ENCODE data around the gene CALN1.
"Not testable (repeated sequence)": the region's sequence is repeated elsewhere in the genome, so short reads cannot be mapped to it uniquely, and the experiment has no call there.

Gene CALN1

DNA sequence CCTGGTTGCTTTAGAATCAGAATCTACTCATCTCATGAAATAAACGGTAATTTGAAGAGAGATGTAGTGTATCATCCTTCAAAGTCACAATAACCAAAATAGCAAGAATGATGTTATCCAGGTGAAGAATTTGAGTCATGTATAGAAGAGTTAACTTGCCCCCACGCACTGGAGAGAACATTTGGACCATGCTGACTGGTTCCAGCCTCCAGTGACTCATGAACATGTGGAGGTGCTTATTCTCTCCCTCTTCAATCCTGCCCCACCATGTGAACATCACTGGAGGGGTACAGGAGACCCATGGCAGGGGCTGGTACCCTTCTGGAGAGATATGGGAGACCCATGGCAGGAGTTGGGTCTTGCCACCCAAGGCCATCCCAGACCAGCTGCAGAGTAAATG is 427.8 kb downstream of the CALN1 start:
- no peak for DNase-seq (ENCODE audit: low read depth in 3 of 3)

DNA sequence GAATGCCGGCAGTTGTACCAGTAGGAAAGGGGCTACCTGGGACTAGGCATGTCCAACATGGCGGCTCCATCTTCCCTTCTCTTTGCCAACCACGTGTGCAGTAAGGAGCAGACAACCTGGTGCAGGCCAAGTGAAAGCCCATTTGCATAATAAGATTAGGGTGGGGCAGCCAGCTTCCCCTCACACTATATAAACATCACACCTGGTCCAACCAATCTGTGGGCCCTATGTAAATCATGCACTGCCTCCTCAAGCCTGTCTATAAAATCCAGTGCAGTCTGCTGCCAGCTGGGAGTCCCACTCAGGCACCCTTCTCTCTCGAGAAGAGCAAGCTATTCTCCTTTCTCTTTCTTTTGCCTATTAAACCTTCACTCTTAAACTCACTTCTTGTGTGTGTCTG is 429.3 kb downstream of the CALN1 start:
- DNase-seq (ENCODE audit: low read depth in 3 of 3): no peak

DNA sequence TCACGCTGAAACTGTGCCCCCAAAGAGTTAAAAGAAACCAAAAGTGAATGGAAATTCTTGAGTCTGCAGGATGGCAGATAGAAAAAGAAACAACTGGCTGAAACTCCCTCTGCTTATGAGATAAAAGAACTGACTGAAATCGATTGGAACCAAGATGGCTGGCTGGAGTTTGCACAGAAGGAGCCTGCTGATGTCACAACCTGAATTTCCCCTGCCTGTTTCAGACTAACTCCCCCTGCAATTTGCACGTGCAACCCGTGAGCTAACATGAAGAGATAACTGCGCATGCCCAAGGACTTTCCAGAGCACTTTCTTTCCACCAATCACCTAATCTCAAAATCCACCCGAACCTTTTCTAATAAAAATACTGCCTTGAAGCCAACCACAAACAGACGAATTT is 435.5 kb downstream of the CALN1 start:
- DNase-seq (ENCODE audit: low read depth in 3 of 3): no peak

DNA sequence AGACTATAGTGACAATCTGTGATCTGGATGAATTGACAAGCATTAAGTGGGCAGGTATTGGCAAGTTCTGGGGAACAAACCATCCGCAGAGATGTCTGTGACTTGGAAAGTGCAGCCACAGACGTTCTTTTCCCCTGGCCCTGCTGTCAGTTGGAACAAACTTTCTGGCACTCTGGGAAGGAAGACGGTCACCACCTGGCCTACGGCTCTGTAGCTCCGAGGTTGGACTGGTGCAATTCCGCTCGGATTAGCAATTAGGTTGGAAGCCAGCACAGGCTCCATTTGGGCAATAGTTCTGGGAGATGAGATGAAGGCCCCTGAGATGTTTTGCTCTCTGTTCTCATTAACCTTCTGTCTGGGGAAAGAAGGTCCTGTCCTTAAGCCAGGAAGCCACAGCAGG is 437.5 kb downstream of the CALN1 start:
- DNase-seq (ENCODE audit: low read depth in 3 of 3): no peak

DNA sequence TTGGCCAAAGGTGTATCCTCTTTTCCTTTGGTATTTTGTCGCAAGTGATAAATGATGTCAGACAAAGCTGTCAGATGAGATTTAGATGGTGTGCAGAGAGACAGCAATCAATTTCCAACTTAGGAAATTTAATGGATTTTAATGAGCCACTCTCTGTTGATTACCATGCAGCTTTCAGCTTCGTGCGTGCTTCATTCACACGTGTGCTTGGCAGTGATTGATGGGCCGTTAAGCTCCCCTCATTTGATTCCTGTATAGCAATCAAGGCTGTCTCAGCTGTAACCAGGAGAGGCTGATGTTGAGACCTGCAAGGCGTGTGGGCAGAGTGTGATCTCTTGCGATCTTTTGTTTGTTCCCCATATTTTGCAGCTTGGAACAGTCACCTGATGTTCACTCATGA is 439.6 kb downstream of the CALN1 start:
- DNase-seq (ENCODE audit: low read depth in 3 of 3): no peak

DNA sequence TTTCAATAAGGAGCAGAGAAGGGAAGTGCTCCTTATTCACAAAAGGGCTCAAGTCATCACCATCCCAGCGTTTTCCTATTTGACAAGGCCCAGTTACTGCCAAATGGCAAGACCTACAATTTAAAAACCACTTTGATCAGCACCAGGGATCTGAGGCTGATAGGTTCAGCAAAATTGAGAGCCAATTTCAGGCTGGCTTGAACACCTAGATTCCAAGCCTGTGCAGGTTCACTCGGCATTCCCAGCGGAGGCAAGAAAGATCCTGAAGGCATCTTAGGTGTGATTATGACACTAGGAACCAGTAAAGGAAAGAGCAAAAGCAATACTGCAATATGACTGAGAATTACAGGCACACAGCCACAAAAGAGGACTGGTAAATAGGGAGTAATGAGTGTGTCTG is 441.4 kb downstream of the CALN1 start:
- no peak for DNase-seq (ENCODE audit: low read depth in 3 of 3)

DNA sequence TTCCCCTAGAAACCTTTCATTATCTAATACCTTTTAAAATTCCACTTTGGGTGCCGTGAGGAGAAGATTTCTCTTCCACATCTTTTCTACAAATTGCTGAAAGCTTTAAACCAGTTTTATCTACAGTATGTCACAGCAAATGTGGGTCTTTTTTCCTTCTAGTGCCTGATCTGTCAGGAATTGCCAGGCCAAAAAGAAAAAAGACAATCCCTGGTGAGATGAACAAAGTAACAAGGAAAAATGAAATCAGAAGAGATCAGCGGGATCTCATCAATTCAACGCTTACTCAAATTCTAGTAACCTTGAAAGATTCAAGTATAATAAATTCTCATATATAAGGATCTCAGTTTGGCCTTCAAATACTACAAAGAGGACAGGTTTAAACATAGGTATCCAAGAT is 449.5 kb downstream of the CALN1 start:
- no peak for DNase-seq (ENCODE audit: low read depth in 3 of 3)

DNA sequence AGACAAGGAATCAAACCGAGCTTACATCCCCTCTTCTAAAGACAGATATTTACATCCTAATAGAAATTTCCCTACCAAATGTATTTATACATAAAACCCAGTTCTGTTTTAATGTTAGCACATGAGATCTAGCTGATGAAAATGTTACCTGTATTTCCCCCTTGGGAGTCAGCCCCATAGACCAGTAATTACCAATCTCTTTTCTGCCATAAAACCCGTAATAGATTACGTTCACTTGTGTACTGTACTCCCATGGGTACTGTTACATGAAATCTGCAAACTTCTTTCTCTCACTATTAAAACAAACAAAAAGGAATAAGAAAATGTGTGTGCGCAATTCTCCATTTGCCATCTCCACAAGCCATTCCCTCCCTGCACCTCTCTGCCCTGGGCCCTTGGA is 450.9 kb downstream of the CALN1 start:
- no peak for DNase-seq (ENCODE audit: low read depth in 3 of 3)

DNA sequence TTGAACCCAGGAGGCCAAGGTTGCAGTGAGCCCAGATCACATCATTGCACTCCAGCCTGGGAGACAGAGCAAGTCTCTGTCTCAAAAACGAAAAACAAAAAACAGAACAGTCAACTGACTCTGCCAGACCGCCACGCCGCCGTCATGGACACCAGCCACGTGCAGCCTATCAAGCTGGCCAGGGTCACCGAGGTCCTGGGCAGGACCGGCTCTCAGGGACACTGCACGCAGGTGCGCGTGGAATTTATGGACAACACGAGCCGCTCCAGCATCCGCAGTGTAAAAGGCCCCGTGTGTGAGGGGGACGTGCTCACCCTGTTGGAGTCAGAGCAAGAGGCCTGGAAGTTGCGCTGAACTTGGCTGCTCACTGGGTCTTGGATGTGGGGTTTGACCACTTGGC is 470.0 kb downstream of the CALN1 start:
- no peak for DNase-seq (ENCODE audit: low read depth in 3 of 3)

DNA sequence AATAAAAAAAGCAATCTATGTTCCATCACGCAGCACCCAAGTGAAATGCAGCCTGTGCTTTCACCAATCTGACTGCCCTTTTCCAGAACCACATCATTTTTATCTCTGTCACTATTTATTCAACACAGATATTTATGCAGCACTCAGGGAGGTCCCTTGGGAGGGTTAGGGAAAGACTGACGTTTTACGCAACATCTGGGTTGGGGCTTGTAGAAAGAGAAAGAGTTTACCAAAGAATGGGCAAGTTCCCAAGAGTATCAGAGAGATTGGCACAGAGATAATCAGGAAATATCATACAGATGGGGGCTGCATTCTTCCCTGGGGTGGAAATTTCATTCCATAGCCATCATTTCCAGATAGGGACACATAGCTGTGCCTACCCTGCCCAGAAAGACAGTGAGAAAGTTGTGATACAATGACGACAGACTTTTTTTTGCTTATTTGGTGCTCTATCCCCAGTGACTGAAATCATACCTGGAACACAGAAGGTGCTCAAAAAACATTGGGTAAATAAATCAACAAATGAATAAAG is 474.2 kb downstream of the CALN1 start:
- no peak for DNase-seq (ENCODE audit: low read depth in 3 of 3)

DNA sequence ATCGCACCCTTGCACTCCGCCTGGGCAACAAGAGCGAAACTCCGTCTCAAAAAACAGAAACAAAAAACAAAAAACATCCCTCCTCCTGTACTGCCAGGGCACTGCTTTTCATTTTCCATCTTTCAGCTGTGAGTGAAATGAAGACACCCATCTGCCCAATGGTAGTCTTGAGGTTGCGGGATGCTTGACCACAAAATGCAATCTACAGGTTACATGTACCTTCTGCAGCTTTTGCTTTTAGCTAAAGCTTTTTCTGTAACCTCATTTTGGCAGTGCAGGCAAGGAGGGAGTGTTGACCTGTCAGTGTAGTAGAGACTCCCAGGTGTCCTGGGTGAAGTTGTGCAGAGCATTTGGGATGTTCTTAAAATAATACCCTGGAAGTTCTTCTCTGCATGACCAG is 476.5 kb downstream of the CALN1 start:
- no peak for DNase-seq (ENCODE audit: low read depth in 3 of 3)

DNA sequence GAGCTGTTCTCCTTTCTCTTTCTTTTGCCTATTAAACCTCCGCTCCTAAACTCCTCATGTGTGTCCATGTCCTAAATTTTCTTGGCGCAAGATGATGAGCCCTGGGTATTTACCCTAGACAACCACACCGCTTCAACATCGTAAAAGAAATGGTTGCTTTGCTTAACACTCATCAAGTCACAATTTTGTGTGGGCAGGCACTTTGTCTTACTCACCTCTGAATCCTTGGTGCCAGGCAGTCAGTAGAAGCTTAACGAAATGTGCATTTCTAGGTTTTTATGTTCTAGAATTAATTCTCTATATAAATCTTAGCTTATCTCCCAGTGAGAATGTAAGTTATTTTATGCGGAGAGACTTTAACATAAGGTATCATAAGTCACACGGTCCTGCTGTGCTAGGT is 478.7 kb downstream of the CALN1 start:
- no peak for DNase-seq (ENCODE audit: low read depth in 3 of 3)

DNA sequence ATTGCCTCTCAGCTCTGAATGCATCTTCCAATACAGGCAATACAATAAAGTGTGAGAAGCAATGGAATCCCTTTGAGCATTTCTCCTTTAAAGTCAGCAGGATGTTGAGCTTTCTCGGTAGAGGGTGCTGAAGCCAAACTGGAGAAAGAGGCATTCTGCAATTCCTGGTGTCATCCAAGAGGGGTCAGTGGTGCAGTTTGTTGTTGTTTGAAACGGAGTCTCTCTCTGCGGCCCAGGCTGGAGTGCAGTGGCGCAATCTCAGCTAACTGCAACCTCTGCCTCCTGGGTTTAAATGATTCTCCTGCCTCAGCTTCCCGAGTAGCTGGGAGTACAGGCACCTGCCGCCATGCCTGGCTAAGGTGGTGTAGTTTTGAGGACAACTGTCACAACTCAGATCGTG is 486.5 kb downstream of the CALN1 start:
- DNase-seq (ENCODE audit: low read depth in 3 of 3): no peak

DNA sequence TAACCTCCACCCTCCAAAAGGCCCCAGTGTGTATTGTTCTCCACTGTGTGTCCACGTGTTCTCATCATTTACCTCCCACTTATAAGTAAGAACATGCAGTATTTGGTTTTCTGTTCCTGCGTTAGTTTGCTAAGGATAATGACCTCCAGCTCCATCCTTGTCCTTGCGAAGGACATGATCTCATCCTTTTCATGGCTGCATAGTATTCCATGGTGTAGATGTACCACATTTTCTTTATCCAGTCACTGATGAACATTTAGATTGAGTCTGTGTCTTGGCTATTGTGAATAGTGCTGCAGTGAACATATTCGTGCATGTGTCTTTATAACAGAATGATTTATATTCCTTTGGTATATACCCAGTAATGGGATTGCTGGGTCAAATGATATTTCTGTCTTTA is 497.9 kb downstream of the CALN1 start:
- not testable (repeated sequence) for DNase-seq (ENCODE audit: low read depth in 3 of 3)

DNA sequence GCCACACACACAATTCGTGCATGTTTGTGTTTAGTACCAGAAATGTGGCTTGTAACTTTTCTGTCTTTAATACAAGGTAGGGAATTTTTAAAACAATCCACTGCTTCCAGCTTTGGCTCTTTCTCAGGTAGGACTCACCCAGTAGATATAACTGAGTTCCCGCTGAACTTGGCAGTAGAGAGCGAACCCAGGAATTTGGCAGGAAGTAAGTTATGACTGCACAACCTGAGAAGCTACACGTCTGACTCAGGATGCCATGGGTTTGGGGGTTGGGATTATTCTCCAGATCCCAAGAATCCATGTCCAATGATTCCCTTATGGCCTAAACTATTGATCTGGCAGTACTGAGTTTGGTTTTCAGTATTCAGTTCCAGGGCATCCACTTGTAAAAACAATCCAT is 499.7 kb downstream of the CALN1 start:
- no peak for DNase-seq (ENCODE audit: low read depth in 3 of 3)

DNA sequence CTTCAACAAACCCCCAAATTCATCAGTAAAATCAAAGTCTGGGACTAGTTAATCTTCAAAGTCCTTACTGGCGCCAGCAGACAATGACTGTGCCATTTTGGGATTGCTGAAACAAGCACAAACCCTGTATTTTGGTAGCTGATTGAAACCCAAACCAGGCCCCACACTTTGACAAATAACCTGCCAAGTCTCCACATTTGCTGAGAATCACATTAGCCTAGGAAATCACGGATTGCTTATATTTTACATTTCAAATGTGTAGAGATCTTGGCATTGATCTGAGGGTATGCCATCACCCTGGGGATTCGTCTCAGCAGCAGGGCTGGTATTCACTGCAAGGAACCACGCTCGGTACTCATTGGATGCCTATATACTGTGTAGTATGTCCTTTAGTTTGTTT is 501.1 kb downstream of the CALN1 start:
- DNase-seq (ENCODE audit: low read depth in 3 of 3): no peak

DNA sequence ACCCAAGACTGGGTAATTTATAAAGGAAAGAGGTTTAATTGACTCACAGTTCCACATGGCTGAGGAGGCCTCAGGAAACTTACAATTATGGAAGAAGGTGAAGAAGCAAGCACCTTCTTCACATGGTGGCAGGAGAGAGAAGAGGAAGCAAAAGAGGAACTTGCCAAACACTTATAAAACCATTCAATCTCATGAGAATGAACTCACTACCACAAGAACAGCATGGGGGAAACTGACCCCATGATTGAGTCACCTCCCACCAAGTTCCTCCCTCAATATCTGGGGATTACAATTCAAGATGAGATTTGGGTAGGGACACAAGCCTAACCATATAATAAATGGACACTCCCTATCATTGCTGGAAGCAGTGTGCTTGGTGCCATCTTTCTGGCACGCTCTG is 506.3 kb downstream of the CALN1 start:
- no peak for DNase-seq (ENCODE audit: low read depth in 3 of 3)

DNA sequence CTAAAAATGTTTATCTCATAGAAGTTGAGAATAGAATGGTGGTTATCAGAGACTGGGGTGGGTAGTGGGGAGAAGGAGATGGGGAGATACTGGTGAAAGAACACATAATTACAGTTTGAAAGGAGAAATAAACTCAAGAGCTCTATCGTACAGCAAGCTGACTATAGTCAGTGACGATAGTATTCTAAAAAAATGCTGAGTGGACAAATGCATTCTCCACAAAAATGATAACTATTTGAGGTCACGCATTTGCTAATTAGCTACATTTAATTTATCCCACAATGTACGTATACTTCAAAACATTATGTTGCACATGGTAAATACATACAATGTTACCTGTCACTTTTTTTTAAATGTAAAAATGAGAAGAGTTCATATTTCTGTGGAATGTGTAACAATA is 507.7 kb downstream of the CALN1 start:
- no peak for DNase-seq (ENCODE audit: low read depth in 3 of 3)

DNA sequence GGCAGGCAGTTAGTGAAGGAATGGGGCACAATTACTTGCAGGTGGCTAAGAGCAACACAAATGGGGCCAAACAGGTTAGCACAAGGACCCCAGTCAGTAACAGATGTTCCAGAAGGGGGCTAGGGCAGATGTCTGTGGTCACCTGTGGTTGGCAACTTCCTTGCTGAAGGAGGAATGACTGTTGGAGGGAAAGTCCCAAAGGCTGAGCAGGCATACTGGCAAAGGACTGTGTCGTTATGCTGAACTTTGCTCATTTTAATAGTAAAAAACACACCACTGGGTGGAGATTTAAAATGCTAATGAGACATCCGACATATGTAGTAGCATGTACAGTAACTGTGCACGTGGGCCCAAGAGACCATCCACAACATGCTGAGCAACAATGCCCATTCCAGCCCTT is 511.6 kb downstream of the CALN1 start:
- DNase-seq (ENCODE audit: low read depth in 3 of 3): no peak

DNA sequence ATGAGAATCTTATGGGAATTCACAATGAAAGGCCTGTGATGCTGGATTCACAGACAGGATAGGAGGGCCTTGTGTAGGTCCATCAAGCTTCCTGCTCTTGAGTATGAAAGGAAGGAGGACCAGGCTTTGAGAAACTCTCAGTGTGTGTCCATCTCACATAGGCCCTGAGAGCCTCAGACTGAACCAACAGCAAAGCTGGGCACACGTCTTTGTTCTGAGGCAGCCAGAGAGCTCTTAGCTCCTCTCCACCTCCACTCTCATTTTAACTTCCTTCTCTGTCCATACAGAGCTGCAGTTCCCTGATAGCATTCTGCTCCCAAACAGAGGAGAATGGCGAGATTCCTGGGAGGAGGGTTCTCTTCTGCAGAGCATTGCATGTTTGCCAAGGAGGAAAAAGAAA is 515.6 kb downstream of the CALN1 start:
- DNase-seq (ENCODE audit: low read depth in 3 of 3): no peak

DNA sequence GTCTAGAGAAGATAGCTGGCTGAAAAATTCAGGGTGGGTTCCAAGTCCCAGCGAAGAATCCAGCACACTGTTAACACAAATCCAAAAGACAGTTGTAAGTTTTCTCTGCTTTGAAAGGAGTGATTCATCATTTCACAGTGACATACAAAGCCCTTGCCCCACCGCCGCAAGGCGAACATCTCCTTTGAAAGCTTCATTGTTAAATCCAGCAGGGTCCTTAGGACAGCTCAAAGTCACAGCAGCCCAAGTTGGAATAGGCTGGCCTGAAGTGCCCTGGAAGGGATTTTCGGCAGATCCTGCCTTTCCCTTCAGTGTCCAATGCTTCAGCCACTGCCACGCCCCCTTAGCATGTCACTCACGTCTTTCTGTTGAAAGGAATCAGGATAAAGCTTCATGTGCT is 526.1 kb downstream of the CALN1 start:
- no peak for DNase-seq (ENCODE audit: low read depth in 3 of 3)

DNA sequence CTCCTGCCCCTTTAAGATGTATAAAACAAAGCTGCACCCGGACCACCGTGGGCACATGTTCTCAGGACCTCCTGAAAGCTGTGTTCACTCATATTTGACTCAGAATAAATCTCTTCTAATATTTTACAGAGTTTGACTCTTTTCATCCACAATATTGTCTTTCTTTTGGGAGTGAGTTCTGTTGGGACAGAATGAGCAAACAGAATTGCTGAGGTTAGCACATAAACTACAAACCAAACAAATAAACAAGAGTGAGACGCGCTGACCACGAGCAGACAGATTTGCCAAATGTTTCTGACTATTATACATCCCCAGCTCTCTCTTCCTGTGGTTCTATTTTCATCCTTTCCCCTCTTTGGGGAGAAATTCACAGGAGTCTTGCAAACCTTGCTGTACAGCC is 526.7 kb downstream of the CALN1 start:
- DNase-seq (ENCODE audit: low read depth in 3 of 3): no peak

DNA sequence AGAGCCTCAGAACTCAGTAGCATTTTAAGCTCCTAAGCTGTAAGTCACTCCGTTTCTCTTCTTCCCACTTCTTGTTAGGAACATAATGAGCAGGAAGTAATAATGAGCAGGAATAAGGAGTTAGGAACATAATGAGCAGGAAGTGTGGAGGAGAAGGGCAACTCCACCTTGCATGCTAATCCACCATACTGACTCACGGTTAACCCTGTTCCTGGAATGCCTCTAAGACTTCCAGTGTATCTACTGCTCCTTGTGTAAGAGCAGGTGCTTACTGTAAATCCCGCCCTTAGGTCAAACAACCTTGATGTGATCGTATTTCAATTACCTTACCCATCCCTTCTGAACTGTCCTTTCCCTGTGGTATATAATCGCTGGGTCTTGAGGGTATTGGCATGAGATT is 528.7 kb downstream of the CALN1 start:
- no peak for DNase-seq (ENCODE audit: low read depth in 3 of 3)

DNA sequence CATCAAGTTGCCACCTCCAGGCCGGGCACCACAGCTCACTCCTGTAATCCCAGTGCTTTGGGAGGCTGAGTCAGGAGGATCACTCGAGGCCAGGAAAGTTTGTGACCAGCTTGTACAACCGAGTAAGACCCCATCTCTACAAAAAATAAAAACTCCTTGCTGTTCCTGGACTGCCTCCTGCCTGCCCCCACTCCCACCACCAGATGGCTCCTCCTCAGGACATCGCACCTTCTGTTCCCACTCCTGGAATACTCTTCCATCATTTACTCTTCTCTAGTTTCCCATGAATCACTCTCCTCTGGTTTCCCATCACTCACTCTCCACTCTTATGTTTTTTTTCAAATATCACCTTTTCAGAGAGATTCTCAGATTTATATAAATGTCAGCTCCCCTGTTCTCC is 540.7 kb downstream of the CALN1 start:
- no peak for DNase-seq (ENCODE audit: low read depth in 3 of 3)

DNA sequence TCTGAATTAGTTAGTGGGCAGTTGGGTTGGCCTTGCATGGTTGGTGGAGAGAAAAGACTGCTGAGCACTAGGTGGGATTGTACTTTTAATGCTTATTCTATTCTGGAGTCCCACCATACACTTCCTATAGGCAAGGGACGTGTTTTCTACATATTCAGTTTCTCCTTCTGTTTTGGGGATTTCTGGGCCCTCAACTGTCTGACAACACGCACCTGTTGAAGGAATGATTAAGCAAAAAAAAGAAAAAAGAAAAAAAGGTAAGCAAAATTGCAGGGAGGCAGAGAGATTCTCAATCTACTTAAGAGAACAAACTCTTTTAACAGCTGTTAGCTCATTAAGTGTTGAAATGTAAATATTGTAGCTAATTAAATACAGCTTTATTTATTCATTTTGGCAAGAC is 541.3 kb downstream of the CALN1 start:
- DNase-seq (ENCODE audit: low read depth in 3 of 3): no peak
